Transverse colon (tissue), 3 donors: ENCODE data around the gene TPK1.

Source experiments
- CTCF ChIP-seq, 5 experiments: fragments of 200-600 bp in 3 of 5; fragments of 450-650 bp in 2 of 5; sonication (generic) in 3 of 5; IDR thresholded peaks; 1 replicate in 2 of 5; 2 replicates in 3 of 5; pipeline ENCODE4 v1.5.1; 2016 to 2017; ENCODE audit warnings: antibody characterized with exemption in 5 of 5, inconsistent platforms in 3 of 5, mild to moderate bottlenecking in 2 of 5, moderate library complexity in 1 of 5
- EP300 ChIP-seq: sonication (generic); formaldehyde crosslinking; IDR thresholded peaks from one replicate; pipeline ENCODE4 v1.6.1; 2017; ENCODE audit warnings: antibody characterized with exemption, low read depth

GRCh38 chr7:144494355-144494754 lies 341.5 kb downstream of the TPK1 start:
- TF ChIP-seq CTCF (IDR thresholded peaks at IDR 0.05) (no peak), EP300 (no peak)
